Activated CD4-positive, alpha-beta T cell treated with anti-CD3 and anti-CD28 coated beads, Interleukin-2, amount 10 ng/mL, durations not matched to agents 7 days and 5 days (primary cell): ENCODE results near the gene ACVR2B. TPM values are rescaled to one million over a fixed set of nuclear protein-coding genes. Genes with fewer than 3 reads are reported as not detected.

ENCODE experiments used
- CTCF ChIA-PET: fragments of 350-600 bp; sonication (Branson Sonifier 250); formaldehyde crosslinking; loops from one replicate; lab custom pipeline; 2021; ENCODE audit warnings: antibody characterized with exemption; lab: Charles Lee
- POLR2A ChIA-PET: fragments of 350-600 bp; sonication (Branson Sonifier 250); formaldehyde crosslinking; loops from one replicate; lab custom pipeline; 2021; ENCODE audit warnings: antibody characterized with exemption; lab: Charles Lee
- DNase-seq: peaks from one replicate; pipeline ENCODE4 v3.0.0-alpha.2; 2020
- H3K27ac Mint-ChIP-seq: one replicate; pipeline ENCODE4 v1.8.0; 2021; ENCODE audit warnings: mild to moderate bottlenecking, moderate library complexity, mixed read lengths
- H3K27me3 Mint-ChIP-seq: one replicate; pipeline ENCODE4 v1.8.0; 2021; ENCODE audit warnings: mixed read lengths
- H3K36me3 Mint-ChIP-seq: one replicate; pipeline ENCODE4 v1.8.0; 2021; ENCODE audit warnings: low read depth, mixed read lengths
- H3K4me1 Mint-ChIP-seq: one replicate; pipeline ENCODE4 v1.8.0; 2021; ENCODE audit warnings: mixed read lengths
- H3K4me3 Mint-ChIP-seq: one replicate; pipeline ENCODE4 v1.8.0; 2021; ENCODE audit warnings: mild to moderate bottlenecking, moderate library complexity, mixed read lengths
- H3K9me3 Mint-ChIP-seq: one replicate; pipeline ENCODE4 v1.8.0; 2021; ENCODE audit warnings: mixed read lengths
- total RNA-seq, 2 experiments: library from RNA; stranded (reverse); gene quantifications; one replicate each; pipeline ENCODE4 v1.2.3, GENCODE V29; 2021

ACVR2B gene
- total RNA-seq, 2 experiments from 2014 or later: 6.0 to 6.6 TPM

GRCh38 chr3:38468765-38469164 is 15.1 kb downstream of the ACVR2B start:
- H3K27me3 Mint-ChIP-seq: no peaks in the 10 kb centered on the region
- H3K4me3 Mint-ChIP-seq: no peak overlapping the region
- H3K27ac Mint-ChIP-seq: no peak overlapping the region
- ChIA-PET CTCF (interaction anchor here (1.8 kb wide), 1 partner anchor 11 kb away, joined by 8 read pairs; no protein-coding TSS in a partner anchor), POLR2A (no interaction called here)
- DNase-seq: no peak
- peaks cover 20% of the 10 kb centered on the region for H3K36me3 Mint-ChIP-seq
- H3K9me3 Mint-ChIP-seq: peaks cover 31% of the 10 kb centered on the region
- no peaks in the 10 kb centered on the region for H3K4me1 Mint-ChIP-seq

GRCh38 chr3:38469852-38470251 is 16.2 kb downstream of the ACVR2B start:
- DNase-seq: no peak
- Mint-ChIP-seq H3K9me3 (peaks cover 31% of the 10 kb centered on the region), H3K4me3 (no peak overlapping the region), H3K27ac (no peak overlapping the region), H3K4me1 (no peaks in the 10 kb centered on the region), H3K36me3 (peaks cover 20% of the 10 kb centered on the region), H3K27me3 (no peaks in the 10 kb centered on the region)
- ChIA-PET POLR2A (no interaction called here), CTCF (interaction anchor here (1.1 to 2.3 kb wide), 3 partner anchors 12 to 27 kb away, joined by 5 to 8 read pairs (median 6); partner anchors contain the start of gene EXOG)

- Mint-ChIP-seq H3K27ac (no peak overlapping the region), H3K36me3 (peaks cover 19% of the 10 kb centered on the region), H3K4me3 (no peak overlapping the region), H3K9me3 (peaks cover 23% of the 10 kb centered on the region), H3K27me3 (no peaks in the 10 kb centered on the region), H3K4me1 (no peaks in the 10 kb centered on the region)
- DNase-seq: no peak
- ChIA-PET CTCF (interaction anchor here (1.1 to 2.3 kb wide), 3 partner anchors 9 to 16 kb away, joined by 3 to 5 read pairs (median 3); no protein-coding TSS in a partner anchor), POLR2A (no interaction called here)
Measured at GRCh38 chr3:38471260-38471857, 17.7 kb downstream of the ACVR2B start.

DNA sequence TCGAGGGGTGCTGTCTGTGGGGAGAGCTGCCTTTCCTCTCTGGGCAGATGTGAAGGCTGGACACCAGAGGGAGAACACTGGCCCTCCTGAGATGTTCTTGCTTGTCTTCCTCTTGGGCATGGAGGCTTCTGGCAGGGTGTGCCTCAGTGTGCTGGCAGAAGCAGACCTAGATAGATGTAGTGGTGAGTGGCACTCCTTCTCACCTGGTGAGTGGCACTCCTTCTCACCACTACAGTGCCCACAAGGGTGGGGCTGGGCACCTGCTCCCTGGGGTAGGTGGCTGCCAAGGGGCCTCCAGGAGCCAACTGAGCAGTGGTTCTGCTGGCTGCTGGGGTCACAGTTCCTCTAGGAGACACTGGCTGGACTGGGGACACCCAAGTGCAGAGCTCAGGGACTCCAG is 18.7 kb downstream of the ACVR2B start:
- no peak for DNase-seq
- peaks cover 23% of the 10 kb centered on the region for H3K9me3 Mint-ChIP-seq
- H3K27me3 Mint-ChIP-seq: no peaks in the 10 kb centered on the region
- POLR2A ChIA-PET: no interaction called here
- no peaks in the 10 kb centered on the region for H3K4me1 Mint-ChIP-seq
- CTCF ChIA-PET: no interaction called here
- peaks cover 15% of the 10 kb centered on the region for H3K36me3 Mint-ChIP-seq
- H3K27ac Mint-ChIP-seq: no peak overlapping the region
- H3K4me3 Mint-ChIP-seq: no peak overlapping the region

- H3K4me3 Mint-ChIP-seq: no peak overlapping the region
- no peaks in the 10 kb centered on the region for H3K27me3 Mint-ChIP-seq
- ChIA-PET POLR2A (no interaction called here), CTCF (interaction anchor here (0.9 to 1.3 kb wide), 2 partner anchors 126 to 366 kb away, joined by 3 to 4 read pairs; partner anchors contain the start of gene XYLB)
- H3K9me3 Mint-ChIP-seq: peaks cover 22% of the 10 kb centered on the region
- H3K36me3 Mint-ChIP-seq: peaks cover 13% of the 10 kb centered on the region
- DNase-seq: no peak
- no peak overlapping the region for H3K27ac Mint-ChIP-seq
- no peaks in the 10 kb centered on the region for H3K4me1 Mint-ChIP-seq
Measured at GRCh38 chr3:38473229-38473628, 19.5 kb downstream of the ACVR2B start.

- H3K4me1 Mint-ChIP-seq: no peaks in the 10 kb centered on the region
- peaks cover 6% of the 10 kb centered on the region for H3K36me3 Mint-ChIP-seq
- H3K9me3 Mint-ChIP-seq: peaks cover 8% of the 10 kb centered on the region
- ChIA-PET CTCF (no interaction called here), POLR2A (no interaction called here)
- no peak overlapping the region for H3K27ac Mint-ChIP-seq
- no peak overlapping the region for H3K4me3 Mint-ChIP-seq
- DNase-seq: no peak
- no peaks in the 10 kb centered on the region for H3K27me3 Mint-ChIP-seq
Measured at GRCh38 chr3:38474928-38475605, 21.4 kb downstream of the ACVR2B start.

DNA sequence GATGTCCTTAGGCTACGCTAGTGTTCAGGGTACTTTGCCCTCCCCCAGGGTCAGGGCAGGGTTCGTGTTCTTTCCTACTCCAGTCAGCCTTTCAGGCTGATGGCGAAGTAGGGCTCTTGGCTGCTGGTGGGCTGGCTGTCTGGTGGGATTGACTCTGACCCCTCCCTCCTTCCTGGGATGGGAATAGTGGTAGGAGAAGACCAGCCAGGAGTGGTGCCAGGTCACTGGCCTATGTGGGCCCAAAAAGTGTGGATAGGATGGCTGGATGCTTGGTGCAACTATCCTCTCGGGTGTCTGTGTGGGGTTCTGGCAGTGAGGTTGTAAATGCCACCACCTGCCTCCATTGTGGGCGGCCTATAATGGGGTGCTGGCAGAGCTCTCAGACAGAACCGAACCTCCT is 22.0 kb downstream of the ACVR2B start:
- POLR2A ChIA-PET: no interaction called here
- peaks cover 1% of the 10 kb centered on the region for H3K9me3 Mint-ChIP-seq
- no peak overlapping the region for H3K4me3 Mint-ChIP-seq
- H3K36me3 Mint-ChIP-seq: peaks cover 3% of the 10 kb centered on the region
- no peak for DNase-seq
- CTCF ChIA-PET: interaction anchor here (1.0 kb wide), 1 partner anchor 17 kb away, joined by 3 read pairs; no protein-coding TSS in a partner anchor
- H3K4me1 Mint-ChIP-seq: no peaks in the 10 kb centered on the region
- H3K27me3 Mint-ChIP-seq: no peaks in the 10 kb centered on the region
- H3K27ac Mint-ChIP-seq: no peak overlapping the region

- H3K27me3 Mint-ChIP-seq: no peaks in the 10 kb centered on the region
- H3K9me3 Mint-ChIP-seq: no peaks in the 10 kb centered on the region
- no peaks in the 10 kb centered on the region for H3K4me1 Mint-ChIP-seq
- no peak overlapping the region for H3K4me3 Mint-ChIP-seq
- ChIA-PET POLR2A (no interaction called here), CTCF (interaction anchor here (1.0 kb wide), 1 partner anchor 17 kb away, joined by 3 read pairs; no protein-coding TSS in a partner anchor)
- no peak overlapping the region for H3K27ac Mint-ChIP-seq
- H3K36me3 Mint-ChIP-seq: peaks cover 3% of the 10 kb centered on the region
- no peak for DNase-seq
Measured at GRCh38 chr3:38476157-38476756, 22.6 kb downstream of the ACVR2B start.

- peaks cover 6% of the 10 kb centered on the region for H3K36me3 Mint-ChIP-seq
- no peak for DNase-seq
- H3K9me3 Mint-ChIP-seq: no peaks in the 10 kb centered on the region
- ChIA-PET CTCF (interaction anchor here (0.5 kb wide), 1 partner anchor 8 kb away, joined by 4 read pairs; no protein-coding TSS in a partner anchor), POLR2A (no interaction called here)
- no peaks in the 10 kb centered on the region for H3K4me1 Mint-ChIP-seq
- H3K27me3 Mint-ChIP-seq: no peaks in the 10 kb centered on the region
- no peak overlapping the region for H3K4me3 Mint-ChIP-seq
- no peak overlapping the region for H3K27ac Mint-ChIP-seq
Measured at GRCh38 chr3:38477057-38477820, 23.5 kb downstream of the ACVR2B start.

- POLR2A ChIA-PET: no interaction called here
- H3K36me3 Mint-ChIP-seq: peaks cover 11% of the 10 kb centered on the region
- H3K4me1 Mint-ChIP-seq: no peaks in the 10 kb centered on the region
- DNase-seq: no peak
- no peak overlapping the region for H3K4me3 Mint-ChIP-seq
- no peak overlapping the region for H3K27ac Mint-ChIP-seq
- no peaks in the 10 kb centered on the region for H3K27me3 Mint-ChIP-seq
- CTCF ChIA-PET: interaction anchor here (0.5 to 4.0 kb wide), 2 partner anchors 7 to 132 kb away, joined by 4 to 28 read pairs; partner anchors contain the start of gene XYLB
- no peaks in the 10 kb centered on the region for H3K9me3 Mint-ChIP-seq
Measured at GRCh38 chr3:38477839-38478450, 24.3 kb downstream of the ACVR2B start.

- Mint-ChIP-seq H3K4me1 (no peaks in the 10 kb centered on the region), H3K27ac (no peak overlapping the region), H3K27me3 (no peaks in the 10 kb centered on the region), H3K9me3 (no peaks in the 10 kb centered on the region), H3K4me3 (no peak overlapping the region), H3K36me3 (peaks cover 17% of the 10 kb centered on the region)
- CTCF ChIA-PET: interaction anchor here (4.0 kb wide), 1 partner anchor 133 kb away, joined by 28 read pairs; the partner anchor contains the start of gene XYLB
- POLR2A ChIA-PET: no interaction called here
- DNase-seq: no peak
Measured at GRCh38 chr3:38478901-38479300, 25.2 kb downstream of the ACVR2B start.
